Body of pancreas (tissue), 4 donors: ENCODE results near the gene IL17C.

Experiments used
- POLR2A ChIP-seq, 3 donors: fragments of 450-650 bp; IDR thresholded peaks; one replicate each; pipeline ENCODE4 v1.6.1; 2016; ENCODE audit warnings: antibody characterized with exemption in 3 of 3, mild to moderate bottlenecking in 2 of 3
- TF ChIP-seq, protein P1 (sequence below), 7 experiments: fragments of 450-650 bp in 4 of 7; fragments of 200-600 bp in 3 of 7; sonication (generic) in 3 of 7; IDR thresholded peaks; one replicate each; pipeline ENCODE4 v1.5.1; 2016 to 2019; ENCODE audit warnings: antibody characterized with exemption in 7 of 7

DNA sequence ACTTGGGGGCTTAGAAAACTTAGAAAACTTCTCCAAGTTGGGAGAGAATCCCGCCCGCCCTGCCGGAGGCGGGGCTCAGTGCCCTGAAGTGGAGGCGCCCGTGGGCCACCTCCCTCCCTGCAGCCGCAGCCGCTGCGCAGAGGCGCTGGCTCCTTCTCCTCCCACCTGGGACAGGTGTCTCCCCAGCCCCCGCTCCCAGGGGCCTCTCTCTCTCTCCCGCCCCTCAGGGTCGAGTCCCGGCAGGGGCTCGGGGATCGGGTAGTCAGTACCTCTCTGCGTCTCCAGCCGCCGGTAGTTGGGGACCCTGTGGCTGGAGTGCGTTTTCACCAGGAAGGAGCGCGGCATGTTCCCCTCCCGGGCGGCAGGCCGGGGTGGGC is 47.7 kb downstream of the IL17C start:
- TF ChIP-seq, protein P1, sequence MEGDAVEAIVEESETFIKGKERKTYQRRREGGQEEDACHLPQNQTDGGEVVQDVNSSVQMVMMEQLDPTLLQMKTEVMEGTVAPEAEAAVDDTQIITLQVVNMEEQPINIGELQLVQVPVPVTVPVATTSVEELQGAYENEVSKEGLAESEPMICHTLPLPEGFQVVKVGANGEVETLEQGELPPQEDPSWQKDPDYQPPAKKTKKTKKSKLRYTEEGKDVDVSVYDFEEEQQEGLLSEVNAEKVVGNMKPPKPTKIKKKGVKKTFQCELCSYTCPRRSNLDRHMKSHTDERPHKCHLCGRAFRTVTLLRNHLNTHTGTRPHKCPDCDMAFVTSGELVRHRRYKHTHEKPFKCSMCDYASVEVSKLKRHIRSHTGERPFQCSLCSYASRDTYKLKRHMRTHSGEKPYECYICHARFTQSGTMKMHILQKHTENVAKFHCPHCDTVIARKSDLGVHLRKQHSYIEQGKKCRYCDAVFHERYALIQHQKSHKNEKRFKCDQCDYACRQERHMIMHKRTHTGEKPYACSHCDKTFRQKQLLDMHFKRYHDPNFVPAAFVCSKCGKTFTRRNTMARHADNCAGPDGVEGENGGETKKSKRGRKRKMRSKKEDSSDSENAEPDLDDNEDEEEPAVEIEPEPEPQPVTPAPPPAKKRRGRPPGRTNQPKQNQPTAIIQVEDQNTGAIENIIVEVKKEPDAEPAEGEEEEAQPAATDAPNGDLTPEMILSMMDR (IDR thresholded peaks at IDR 0.05), result no peak
- no peak for TF ChIP-seq POLR2A (IDR thresholded peaks at IDR 0.05)
